ENCODE data around the gene CCNB1IP1.
"Not testable (repeated sequence)": the region's sequence is repeated elsewhere in the genome, so short reads cannot be mapped to it uniquely, and the experiment has no call there.

CCNB1IP1 gene

GRCh38 chr14:20332788-20333493, at the start of gene CCNB1IP1:
Gene CCNB1IP1, minus strand, starts transcription at chr14:20333279. Its CDS starts 16,756 bp downstream, at chr14:20316523.
- Histone ChIP-seq H3K9me3 (ENCODE audit: control insufficient read depth, insufficient read depth, low read length) (no peaks in the 10 kb centered on the region), H3K27me3 (ENCODE audit: control insufficient read depth, insufficient read depth, low read length) (no peaks in the 10 kb centered on the region), H3K9ac (ENCODE audit: low read depth, low read length) (peak within 1 kb of the TSS; percentile 99), H3K4me1 (ENCODE audit: control insufficient read depth, insufficient read depth, low read length) (peaks cover 15% of the 10 kb centered on the region), H3K27ac (ENCODE audit: low read depth, low read length) (peak within 1 kb of the TSS; percentile 91), H3K4me3 (ENCODE audit: low read depth, low read length) (peak within 1 kb of the TSS; percentile 97), H3K36me3 (ENCODE audit: control insufficient read depth, insufficient read depth, low read length) (peaks cover 32% of the 10 kb centered on the region)

GRCh38 chr14:20382526-20382925, 49.4 kb upstream of the CCNB1IP1 start:
- H3K4me3 ChIP-seq (ENCODE audit: low read depth, low read length), result no peak overlapping the region

GRCh38 chr14:20381341-20381740, 48.3 kb upstream of the CCNB1IP1 start:
- no peaks in the 10 kb centered on the region for H3K4me1 ChIP-seq (ENCODE audit: control insufficient read depth, insufficient read depth, low read length)
- no peak overlapping the region for H3K9ac ChIP-seq (ENCODE audit: low read depth, low read length)
- no peaks in the 10 kb centered on the region for H3K9me3 ChIP-seq (ENCODE audit: control insufficient read depth, insufficient read depth, low read length)
- H3K4me3 ChIP-seq (ENCODE audit: low read depth, low read length), result no peak overlapping the region
- no peak overlapping the region for H3K27ac ChIP-seq (ENCODE audit: low read depth, low read length)
- H3K36me3 ChIP-seq (ENCODE audit: control insufficient read depth, insufficient read depth, low read length), result peaks cover 94% of the 10 kb centered on the region
- no peaks in the 10 kb centered on the region for H3K27me3 ChIP-seq (ENCODE audit: control insufficient read depth, insufficient read depth, low read length)

More at GRCh38 chr14:20382526-20382925, 49.4 kb upstream of the CCNB1IP1 start:
- H3K9ac ChIP-seq (ENCODE audit: low read depth, low read length), result no peak overlapping the region
- H3K9me3 ChIP-seq (ENCODE audit: control insufficient read depth, insufficient read depth, low read length), result no peaks in the 10 kb centered on the region
- H3K27ac ChIP-seq (ENCODE audit: low read depth, low read length), result no peak overlapping the region
- no peaks in the 10 kb centered on the region for H3K4me1 ChIP-seq (ENCODE audit: control insufficient read depth, insufficient read depth, low read length)
- H3K36me3 ChIP-seq (ENCODE audit: control insufficient read depth, insufficient read depth, low read length), result peaks cover 90% of the 10 kb centered on the region
- H3K27me3 ChIP-seq (ENCODE audit: control insufficient read depth, insufficient read depth, low read length), result no peaks in the 10 kb centered on the region

GRCh38 chr14:20380681-20381080, 47.6 kb upstream of the CCNB1IP1 start:
- no peaks in the 10 kb centered on the region for H3K9me3 ChIP-seq (ENCODE audit: control insufficient read depth, insufficient read depth, low read length)
- H3K36me3 ChIP-seq (ENCODE audit: control insufficient read depth, insufficient read depth, low read length), result peaks cover 94% of the 10 kb centered on the region
- H3K4me3 ChIP-seq (ENCODE audit: low read depth, low read length), result no peak overlapping the region
- H3K27ac ChIP-seq (ENCODE audit: low read depth, low read length), result no peak overlapping the region
- no peak overlapping the region for H3K9ac ChIP-seq (ENCODE audit: low read depth, low read length)
- no peaks in the 10 kb centered on the region for H3K27me3 ChIP-seq (ENCODE audit: control insufficient read depth, insufficient read depth, low read length)
- no peaks in the 10 kb centered on the region for H3K4me1 ChIP-seq (ENCODE audit: control insufficient read depth, insufficient read depth, low read length)

- Histone ChIP-seq H3K9ac (ENCODE audit: low read depth, low read length) (no peak overlapping the region), H3K27me3 (ENCODE audit: control insufficient read depth, insufficient read depth, low read length) (no peaks in the 10 kb centered on the region), H3K9me3 (ENCODE audit: control insufficient read depth, insufficient read depth, low read length) (no peaks in the 10 kb centered on the region), H3K27ac (ENCODE audit: low read depth, low read length) (no peak overlapping the region), H3K4me1 (ENCODE audit: control insufficient read depth, insufficient read depth, low read length) (no peaks in the 10 kb centered on the region), H3K4me3 (ENCODE audit: low read depth, low read length) (no peak overlapping the region), H3K36me3 (ENCODE audit: control insufficient read depth, insufficient read depth, low read length) (peaks cover 93% of the 10 kb centered on the region)
Measured at GRCh38 chr14:20379743-20380142, 46.7 kb upstream of the CCNB1IP1 start.

- H3K27ac ChIP-seq (ENCODE audit: low read depth, low read length), result no peak overlapping the region
- no peaks in the 10 kb centered on the region for H3K27me3 ChIP-seq (ENCODE audit: control insufficient read depth, insufficient read depth, low read length)
- H3K4me3 ChIP-seq (ENCODE audit: low read depth, low read length), result no peak overlapping the region
- no peak overlapping the region for H3K9ac ChIP-seq (ENCODE audit: low read depth, low read length)
- no peaks in the 10 kb centered on the region for H3K4me1 ChIP-seq (ENCODE audit: control insufficient read depth, insufficient read depth, low read length)
- no peaks in the 10 kb centered on the region for H3K9me3 ChIP-seq (ENCODE audit: control insufficient read depth, insufficient read depth, low read length)
- peaks cover 93% of the 10 kb centered on the region for H3K36me3 ChIP-seq (ENCODE audit: control insufficient read depth, insufficient read depth, low read length)
Measured at GRCh38 chr14:20377171-20377570, 44.1 kb upstream of the CCNB1IP1 start.

- Histone ChIP-seq H3K36me3 (ENCODE audit: control insufficient read depth, insufficient read depth, low read length) (peaks cover 93% of the 10 kb centered on the region), H3K4me3 (ENCODE audit: low read depth, low read length) (no peak overlapping the region), H3K27me3 (ENCODE audit: control insufficient read depth, insufficient read depth, low read length) (no peaks in the 10 kb centered on the region), H3K9ac (ENCODE audit: low read depth, low read length) (no peak overlapping the region), H3K9me3 (ENCODE audit: control insufficient read depth, insufficient read depth, low read length) (no peaks in the 10 kb centered on the region), H3K27ac (ENCODE audit: low read depth, low read length) (no peak overlapping the region), H3K4me1 (ENCODE audit: control insufficient read depth, insufficient read depth, low read length) (no peaks in the 10 kb centered on the region)
Measured at GRCh38 chr14:20376071-20376588, 43.1 kb upstream of the CCNB1IP1 start.

- no peaks in the 10 kb centered on the region for H3K9me3 ChIP-seq (ENCODE audit: control insufficient read depth, insufficient read depth, low read length)
- H3K4me3 ChIP-seq (ENCODE audit: low read depth, low read length), result no peak overlapping the region
- H3K9ac ChIP-seq (ENCODE audit: low read depth, low read length), result no peak overlapping the region
- no peak overlapping the region for H3K27ac ChIP-seq (ENCODE audit: low read depth, low read length)
- peaks cover 94% of the 10 kb centered on the region for H3K36me3 ChIP-seq (ENCODE audit: control insufficient read depth, insufficient read depth, low read length)
- H3K4me1 ChIP-seq (ENCODE audit: control insufficient read depth, insufficient read depth, low read length), result no peaks in the 10 kb centered on the region
- H3K27me3 ChIP-seq (ENCODE audit: control insufficient read depth, insufficient read depth, low read length), result no peaks in the 10 kb centered on the region
Measured at GRCh38 chr14:20375471-20375870, 42.4 kb upstream of the CCNB1IP1 start.

GRCh38 chr14:20372796-20373195, 39.7 kb upstream of the CCNB1IP1 start:
- H3K9ac ChIP-seq (ENCODE audit: low read depth, low read length), result no peak overlapping the region
- H3K4me3 ChIP-seq (ENCODE audit: low read depth, low read length), result no peak overlapping the region
- peaks cover 89% of the 10 kb centered on the region for H3K36me3 ChIP-seq (ENCODE audit: control insufficient read depth, insufficient read depth, low read length)

GRCh38 chr14:20365928-20366327, 32.8 kb upstream of the CCNB1IP1 start:
- Histone ChIP-seq H3K4me1 (ENCODE audit: control insufficient read depth, insufficient read depth, low read length) (no peaks in the 10 kb centered on the region), H3K9ac (ENCODE audit: low read depth, low read length) (no peak overlapping the region), H3K36me3 (ENCODE audit: control insufficient read depth, insufficient read depth, low read length) (peaks cover 41% of the 10 kb centered on the region), H3K27ac (ENCODE audit: low read depth, low read length) (no peak overlapping the region), H3K4me3 (ENCODE audit: low read depth, low read length) (no peak overlapping the region), H3K9me3 (ENCODE audit: control insufficient read depth, insufficient read depth, low read length) (no peaks in the 10 kb centered on the region), H3K27me3 (ENCODE audit: control insufficient read depth, insufficient read depth, low read length) (no peaks in the 10 kb centered on the region)

More at GRCh38 chr14:20372796-20373195, 39.7 kb upstream of the CCNB1IP1 start:
- no peaks in the 10 kb centered on the region for H3K9me3 ChIP-seq (ENCODE audit: control insufficient read depth, insufficient read depth, low read length)
- no peak overlapping the region for H3K27ac ChIP-seq (ENCODE audit: low read depth, low read length)
- H3K4me1 ChIP-seq (ENCODE audit: control insufficient read depth, insufficient read depth, low read length), result no peaks in the 10 kb centered on the region
- H3K27me3 ChIP-seq (ENCODE audit: control insufficient read depth, insufficient read depth, low read length), result no peaks in the 10 kb centered on the region

GRCh38 chr14:20358474-20358873, 25.4 kb upstream of the CCNB1IP1 start:
- peaks cover 62% of the 10 kb centered on the region for H3K36me3 ChIP-seq (ENCODE audit: control insufficient read depth, insufficient read depth, low read length)
- H3K27ac ChIP-seq (ENCODE audit: low read depth, low read length), result not testable (repeated sequence)

More at GRCh38 chr14:20358474-20358873, 25.4 kb upstream of the CCNB1IP1 start:
- not testable (repeated sequence) for H3K4me1 ChIP-seq (ENCODE audit: control insufficient read depth, insufficient read depth, low read length); H3K4me3 ChIP-seq (ENCODE audit: low read depth, low read length); H3K9me3 ChIP-seq (ENCODE audit: control insufficient read depth, insufficient read depth, low read length); H3K9ac ChIP-seq (ENCODE audit: low read depth, low read length); H3K27me3 ChIP-seq (ENCODE audit: control insufficient read depth, insufficient read depth, low read length)
